Ramos (cell line): Measurements from ENCODE around the gene SRGAP1.
"Not testable (repeated sequence)": the region's sequence is repeated elsewhere in the genome, so short reads cannot be mapped to it uniquely, and the experiment has no call there.

Source experiments
- in situ Hi-C: fragments of 300-500 bp; cut with MboI; formaldehyde crosslinking; loops from one replicate; pipeline ENCODE4 v1.14.3; 2022; ENCODE audit warnings: low sequenced_read_pairs; ENCODE audit not compliant: unreplicated experiment

SRGAP1 gene

DNA sequence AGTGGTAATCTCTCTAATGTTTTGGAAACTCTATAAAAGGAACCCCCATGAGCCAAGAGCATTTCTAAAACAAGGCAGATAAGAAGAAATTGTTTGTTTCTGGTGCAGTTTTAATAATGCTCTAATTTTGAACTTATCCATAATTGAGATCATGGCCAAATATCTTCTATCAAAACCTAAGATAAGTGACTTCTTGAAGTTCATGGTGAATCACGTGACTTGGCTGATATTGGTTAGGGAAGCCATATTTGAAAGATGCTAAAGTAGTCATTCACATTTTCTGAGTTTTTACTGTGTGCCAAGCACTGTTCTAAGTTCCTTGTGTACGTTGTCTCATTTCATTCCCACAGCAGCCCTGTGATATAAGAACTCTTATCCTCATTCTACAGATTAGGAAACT is 219.7 kb downstream of the SRGAP1 start:
- in situ Hi-C loops = no loop called here

DNA sequence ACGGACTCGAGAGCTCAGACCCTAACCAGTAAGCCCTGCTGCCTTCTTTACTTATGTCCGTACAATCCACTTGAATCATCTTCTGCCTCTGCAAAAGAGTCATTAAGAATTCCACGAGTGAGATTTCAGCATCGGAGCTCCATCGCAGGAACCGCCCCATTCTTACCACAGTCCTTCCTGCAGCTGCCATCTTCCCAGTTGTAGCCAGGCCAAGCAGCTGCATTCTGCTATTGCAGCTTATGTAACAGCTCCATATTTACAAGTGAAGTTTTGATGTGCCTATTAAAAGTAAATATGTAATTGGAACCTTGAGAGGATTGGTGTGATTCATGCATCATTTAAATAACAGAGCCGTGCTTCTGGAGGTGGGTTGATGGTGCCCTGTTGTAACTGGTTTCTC is 220.2 kb downstream of the SRGAP1 start:
- in situ Hi-C loops = no loop called here

DNA sequence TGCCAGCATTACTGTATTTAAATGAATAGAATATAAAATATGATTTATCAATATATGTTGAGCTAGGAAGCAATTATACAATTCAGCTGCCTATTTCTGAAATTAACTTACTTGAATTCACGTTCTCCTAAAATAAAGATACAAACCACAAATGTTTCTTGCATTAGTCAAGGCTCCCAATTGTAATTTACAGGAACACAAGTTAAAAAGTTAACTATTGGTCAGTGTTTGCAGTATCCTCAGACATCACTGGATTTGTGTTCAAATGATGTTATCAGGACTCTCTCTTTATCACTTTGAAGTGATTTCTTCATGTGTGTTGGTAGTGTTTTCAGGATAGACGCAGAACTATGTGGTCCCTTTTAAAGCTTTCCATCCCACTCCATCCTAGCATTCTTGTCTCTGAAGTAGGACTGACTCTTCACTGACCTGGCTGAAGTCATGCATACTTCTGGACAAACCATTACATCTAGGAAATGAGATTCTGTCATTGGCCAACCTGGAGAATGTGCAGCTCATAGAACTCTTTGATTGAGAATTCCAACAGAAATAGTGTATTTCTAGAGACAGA is 221.5 kb downstream of the SRGAP1 start:
- in situ Hi-C loops = no loop called here

DNA sequence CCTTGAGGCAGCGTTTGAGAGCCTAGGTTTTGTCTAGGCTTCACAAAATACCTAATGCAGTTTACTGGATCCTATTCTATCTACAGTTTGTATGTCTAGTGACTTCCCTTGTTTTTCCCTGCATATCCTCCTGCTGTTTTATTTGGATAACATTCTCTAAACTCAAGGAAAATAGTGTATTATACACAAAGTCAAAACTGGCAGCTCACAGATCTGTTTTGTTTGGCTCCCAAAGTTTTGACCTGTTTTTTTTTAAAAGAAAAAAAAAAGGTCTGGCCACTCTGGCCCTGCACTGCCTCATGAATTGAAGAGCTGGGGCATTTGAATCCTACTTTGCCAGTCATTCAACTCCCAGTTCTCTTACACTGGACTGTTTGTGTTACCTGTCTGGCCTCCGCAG is 222.3 kb downstream of the SRGAP1 start:
- in situ Hi-C loops = no loop called here

DNA sequence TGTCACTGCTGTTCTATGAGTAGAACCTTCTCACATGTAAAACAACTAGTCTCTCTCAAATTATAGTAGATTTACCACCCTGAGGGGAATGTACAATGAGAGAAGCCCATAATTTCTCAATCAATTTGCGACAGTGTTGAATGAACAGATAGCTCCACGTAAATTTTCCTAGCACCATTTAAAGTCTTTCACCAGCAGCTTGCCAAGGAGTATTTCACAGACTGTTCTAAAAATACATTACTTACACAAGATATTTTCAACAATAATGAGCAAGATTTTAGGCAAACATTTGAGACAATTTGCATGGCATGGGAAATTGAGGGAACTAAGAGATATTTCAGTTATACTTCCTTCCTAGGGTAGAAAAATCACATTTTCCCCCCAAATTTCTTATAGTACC is 226.0 kb downstream of the SRGAP1 start:
- in situ Hi-C loops = no loop called here

DNA sequence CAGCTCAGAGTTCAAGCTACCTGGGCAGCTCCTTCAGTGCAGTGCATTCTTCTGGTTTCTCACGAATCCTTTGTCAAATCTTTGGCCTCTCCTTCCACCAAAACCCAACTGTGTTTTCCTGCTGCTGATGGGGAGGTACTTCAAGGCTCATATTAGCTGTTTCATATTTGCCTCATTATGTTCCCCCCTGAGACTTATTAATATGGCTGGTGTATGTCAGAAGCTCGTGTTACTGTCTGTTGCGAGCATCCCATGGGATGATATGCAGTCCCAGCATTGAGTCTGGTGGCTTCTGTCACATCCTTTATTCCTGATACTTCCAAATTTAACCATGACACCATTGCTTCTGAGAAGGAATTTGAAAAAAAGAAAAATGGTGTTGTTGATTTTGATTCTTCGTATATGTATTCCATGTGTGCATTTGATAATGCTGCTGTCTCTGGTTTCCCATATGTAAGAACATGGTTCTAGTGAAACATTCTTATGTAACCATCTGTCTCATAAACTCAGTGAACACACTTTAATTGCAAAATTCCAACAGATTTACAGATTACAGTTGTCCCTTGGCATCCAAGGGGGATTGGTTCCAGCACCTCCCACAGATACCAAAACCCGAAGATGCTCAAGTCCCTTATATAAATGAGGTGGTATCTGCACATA is 228.5 kb downstream of the SRGAP1 start:
- in situ Hi-C loops = no loop called here

DNA sequence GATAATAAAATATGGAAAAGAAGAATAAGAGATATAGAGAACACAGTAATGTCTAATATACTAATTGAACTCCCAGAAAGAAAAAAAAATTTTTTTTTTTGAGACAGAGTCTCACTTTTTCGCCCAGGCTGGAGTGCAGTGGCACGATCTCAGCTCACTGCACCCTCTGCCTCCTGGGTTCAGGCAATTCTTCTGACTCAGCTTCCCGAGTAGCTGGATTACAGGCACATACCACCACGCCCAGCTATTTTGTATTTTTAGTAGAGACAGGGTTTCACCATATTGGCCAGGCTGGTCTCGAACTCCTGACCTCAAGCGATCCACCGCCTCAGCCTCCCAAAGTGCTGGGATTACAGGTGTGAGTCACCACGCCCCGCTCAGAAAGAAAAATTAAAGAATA is 232.1 kb downstream of the SRGAP1 start:
- in situ Hi-C loops = not testable (repeated sequence)

DNA sequence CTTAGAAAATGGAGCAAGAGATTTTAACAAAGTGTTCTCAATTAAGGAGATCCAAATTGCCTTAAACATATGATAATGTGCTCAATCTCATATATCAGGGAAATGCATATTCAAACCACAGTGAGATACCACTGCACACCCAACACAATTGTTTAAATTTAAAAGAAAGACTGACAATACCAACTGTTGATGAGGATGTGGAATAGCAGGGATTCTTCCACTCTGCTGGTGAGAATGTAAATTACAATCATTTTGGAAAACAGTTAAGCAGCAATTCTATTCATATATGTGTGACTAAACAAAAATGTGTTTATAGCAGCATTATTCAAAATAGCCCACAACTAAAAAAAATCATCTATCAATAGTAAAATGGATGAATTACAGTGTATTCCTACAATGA is 233.4 kb downstream of the SRGAP1 start:
- in situ Hi-C loops = no loop called here

DNA sequence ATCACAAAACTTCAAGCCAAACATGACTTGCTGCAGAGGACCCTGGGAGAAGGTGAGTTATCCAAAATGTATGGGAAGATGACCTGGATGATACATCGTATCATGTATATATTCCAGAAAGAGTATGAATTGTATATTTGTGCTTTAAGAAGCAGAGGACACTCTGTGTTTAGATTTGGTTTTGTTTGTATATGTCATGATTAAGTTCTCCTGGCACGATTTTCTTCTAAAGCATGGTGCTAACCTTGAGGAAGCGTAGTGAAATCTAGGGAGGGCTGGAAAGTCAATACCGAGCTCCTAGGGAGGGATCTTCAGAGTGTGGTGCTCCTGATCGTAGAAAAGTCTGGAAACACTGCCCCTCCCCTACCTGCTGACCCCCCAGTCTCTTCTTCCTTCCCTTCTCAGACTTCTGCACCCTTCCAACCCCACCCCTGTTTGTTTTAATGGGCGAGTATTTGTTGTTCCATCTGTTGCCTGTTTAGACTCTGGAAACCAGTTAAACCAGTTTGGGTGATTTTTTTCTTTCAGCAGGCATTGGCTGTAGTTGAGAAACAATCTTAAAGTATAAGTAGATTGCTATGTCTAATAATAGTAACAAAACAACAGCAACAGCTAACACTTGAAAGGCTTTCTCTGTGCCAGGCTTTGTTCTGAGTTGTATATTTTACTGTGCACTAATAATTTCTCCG is 236.0 kb downstream of the SRGAP1 start:
- in situ Hi-C loops = no loop called here

DNA sequence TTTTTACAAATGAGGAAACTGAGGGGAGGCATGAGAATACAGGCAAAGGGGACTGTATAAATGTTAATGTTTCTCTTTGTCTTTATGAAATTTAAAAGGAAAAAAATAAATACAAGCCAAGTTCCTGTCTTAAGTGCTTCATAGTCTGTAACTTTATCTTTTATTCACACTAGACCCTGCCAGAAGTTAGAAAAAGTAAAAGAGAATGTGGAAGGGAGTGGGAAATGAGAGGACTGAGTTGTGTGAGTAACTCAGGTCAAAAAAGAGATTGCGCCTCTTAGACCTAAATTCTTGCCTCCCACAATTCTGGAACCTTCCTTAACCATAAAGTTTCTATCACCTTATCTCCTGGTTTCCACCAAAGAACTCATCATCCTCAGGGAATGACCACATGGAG is 236.5 kb downstream of the SRGAP1 start:
- in situ Hi-C loops = no loop called here

DNA sequence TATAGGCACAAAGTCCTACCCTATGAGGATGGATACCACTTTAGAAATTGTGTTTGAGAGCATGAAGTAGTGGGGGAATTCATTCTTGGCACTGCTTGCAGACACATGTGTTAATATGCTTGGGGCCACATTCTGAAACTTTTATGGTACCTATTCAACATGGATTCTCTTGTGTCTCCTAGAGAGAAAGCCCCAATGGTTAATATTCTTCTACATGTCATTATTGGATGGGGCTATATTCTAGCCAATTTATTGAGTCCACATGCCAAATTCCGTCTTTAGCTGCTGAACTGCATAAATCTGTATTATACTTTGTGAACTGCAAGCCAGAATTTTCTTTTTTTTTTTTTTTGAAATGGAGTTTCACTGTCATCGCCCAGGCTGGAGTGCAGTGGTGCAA is 237.6 kb downstream of the SRGAP1 start:
- in situ Hi-C loops = no loop called here

DNA sequence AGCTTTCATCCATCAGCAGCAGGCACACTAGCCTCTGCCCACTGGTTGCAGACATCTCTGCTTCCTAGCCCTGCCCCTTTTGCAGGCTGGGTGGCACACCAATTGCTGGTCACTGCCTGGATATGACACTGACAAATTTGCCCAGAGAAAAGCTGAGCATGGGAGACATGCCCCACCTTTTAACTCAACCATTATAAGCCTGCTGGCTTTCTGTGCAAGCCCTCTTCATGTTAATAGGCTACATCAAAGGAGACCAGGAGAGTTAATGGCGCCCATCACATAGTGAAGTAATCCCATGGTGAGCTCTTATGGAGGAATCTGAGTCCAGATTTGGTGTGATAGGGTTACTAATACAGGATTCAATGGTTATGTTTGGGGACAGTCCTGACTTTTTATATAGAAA is 238.4 kb downstream of the SRGAP1 start:
- in situ Hi-C loops = no loop called here

DNA sequence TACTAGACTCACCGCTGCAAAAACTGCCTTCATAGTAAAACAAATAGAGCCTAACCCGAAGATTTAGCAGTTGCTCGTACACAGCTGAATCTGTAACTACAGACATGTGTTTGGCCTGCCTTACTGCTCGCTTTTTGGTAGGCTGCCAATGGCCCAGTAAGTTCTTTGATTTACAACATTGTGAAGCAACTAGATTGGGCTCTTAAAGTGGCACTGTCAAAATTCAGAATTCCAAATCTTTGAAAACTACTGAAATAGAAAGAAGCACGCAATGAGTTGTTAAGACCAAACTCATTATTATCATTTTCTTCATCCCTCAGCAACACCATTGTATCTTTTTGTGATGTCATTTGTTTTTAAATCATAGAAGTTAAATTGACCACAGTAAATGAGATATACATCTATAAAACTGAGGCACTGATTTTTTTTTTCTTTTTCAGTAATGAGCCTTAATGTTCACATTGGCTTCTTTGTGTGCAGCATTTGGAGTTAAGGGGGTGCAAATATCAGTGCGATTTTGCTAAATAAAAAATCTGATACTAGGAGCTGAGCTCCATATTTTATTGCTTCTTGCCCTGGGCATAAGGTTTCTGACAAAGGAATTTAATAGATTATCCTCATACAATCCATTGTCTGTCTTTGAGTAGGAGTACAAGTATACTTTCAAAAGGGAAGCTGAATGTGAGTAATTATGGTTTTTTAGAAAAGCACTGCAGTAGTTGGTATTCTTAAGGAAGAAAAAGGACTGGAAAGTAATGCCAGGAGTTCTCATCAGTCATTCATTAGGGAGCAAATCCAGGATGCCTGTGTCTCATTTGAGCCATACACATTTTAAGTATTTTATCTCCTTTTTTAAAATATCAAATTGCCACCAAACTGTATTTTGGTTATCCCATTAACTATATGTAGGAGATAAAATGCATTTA is 239.0 kb downstream of the SRGAP1 start:
- in situ Hi-C loops = no loop called here

DNA sequence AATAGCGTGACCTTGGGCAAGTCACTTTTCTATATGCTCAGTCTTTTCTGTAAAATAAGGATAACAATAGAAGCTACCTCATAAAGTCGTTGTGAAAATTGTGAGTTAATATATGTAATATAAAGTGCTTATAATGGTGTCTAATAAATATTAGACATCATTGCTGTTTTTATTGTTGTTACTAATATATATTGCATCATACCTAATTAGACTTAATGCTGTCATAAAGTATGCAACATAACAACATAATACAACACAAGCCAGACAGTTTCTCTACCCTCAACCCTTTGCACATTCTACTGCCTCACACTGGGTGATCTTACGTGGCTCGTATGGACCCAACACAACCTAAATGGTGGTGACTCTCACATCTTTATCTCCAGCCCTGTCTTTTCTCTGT is 240.7 kb downstream of the SRGAP1 start:
- in situ Hi-C loops = no loop called here

DNA sequence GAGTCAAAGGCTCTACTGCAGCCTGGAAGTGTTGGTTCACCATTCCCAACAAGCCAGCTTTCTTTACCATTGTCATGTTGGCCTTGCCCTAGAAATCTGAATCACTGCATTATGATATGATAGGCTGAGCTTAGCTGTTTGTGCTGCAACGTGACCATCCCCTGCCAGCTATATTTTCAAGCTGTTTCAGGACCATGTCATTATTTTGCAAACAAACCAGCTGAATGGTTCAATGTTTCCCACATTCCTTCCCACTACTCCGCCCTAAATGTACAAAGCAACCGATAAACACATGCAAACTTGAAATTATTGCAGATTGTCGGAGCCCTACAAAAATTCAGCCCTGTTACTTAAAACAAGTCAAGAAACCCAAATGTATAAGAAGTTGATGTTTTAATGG is 241.5 kb downstream of the SRGAP1 start:
- in situ Hi-C loops = no loop called here

DNA sequence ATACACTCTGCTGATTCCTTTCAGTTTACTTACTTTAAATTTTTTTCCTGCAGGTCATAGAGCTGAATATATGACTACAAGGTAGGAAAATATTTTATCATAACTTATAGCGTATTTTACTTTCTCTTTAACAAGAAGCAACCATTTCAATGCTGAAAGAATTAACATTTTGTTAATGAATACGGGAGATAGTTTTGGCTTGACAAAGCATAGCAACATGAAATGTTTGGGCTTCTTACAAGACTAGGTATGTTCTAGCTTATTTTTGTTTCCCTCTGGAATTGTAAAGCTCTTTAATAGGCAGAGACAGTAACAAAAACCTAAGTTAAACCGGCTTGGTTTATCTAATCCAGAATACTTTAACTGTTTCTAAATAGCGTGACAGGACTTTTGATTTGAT is 242.4 kb downstream of the SRGAP1 start:
- in situ Hi-C loops = no loop called here

DNA sequence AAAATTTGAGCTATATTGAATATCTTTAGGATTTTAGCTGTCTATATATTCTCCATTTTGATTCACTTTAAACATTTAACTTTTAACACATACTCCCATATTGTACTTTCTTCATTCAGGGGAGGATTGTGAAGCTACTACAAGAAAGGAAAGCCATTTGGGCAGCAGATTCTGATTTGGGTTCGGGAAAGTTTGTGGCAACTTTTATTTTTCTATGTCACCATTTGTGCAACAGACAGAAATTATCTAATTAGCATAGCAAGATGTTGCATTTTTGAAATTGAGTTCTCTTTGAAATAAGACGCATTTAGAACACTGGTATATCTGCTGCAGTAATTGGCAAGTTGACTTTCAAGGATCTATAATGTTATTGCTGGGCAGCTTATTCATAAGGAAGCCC is 243.3 kb downstream of the SRGAP1 start:
- in situ Hi-C loops = no loop called here

DNA sequence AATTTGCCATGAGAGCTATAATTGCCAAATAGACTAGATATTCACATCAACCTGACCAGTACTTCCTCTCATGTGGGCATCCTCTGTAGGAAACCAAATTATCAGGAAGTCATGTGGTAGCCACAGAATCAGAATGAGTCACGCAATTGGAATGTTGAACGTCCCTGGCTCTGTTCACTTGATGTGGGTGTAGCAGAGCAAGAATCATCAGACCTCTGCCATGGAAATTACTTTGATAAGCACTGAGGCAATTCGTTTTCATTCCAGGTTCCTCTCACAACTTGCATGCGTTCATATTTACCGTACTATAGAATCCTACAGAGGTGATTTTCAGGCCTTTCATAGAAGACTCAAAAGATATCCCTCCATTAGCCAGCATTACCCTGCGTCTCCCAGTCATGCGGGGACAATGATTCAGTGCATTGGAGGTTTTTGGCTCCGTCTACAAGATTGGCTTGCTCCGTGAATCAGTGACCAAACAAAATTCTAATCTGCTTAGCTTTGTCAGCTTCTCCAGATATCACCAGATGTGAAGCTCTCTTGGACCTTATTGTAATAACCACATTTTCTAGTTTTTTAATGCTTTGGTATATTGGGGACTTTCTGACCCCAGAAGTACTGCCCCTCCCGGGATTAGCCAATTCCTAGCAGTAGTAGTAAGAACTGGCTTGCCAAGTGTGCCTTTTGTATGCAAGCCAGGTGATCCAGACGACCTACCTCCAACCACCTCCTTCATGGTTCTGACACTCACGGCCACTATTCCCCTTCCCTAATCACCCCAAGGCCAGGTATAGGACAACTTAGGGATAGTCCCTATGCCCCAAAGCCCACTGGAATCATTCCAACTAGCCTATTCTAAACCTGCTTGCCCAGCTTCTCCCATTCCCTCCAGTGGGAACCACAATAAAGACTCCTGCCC is 244.2 kb downstream of the SRGAP1 start:
- in situ Hi-C loops = no loop called here

DNA sequence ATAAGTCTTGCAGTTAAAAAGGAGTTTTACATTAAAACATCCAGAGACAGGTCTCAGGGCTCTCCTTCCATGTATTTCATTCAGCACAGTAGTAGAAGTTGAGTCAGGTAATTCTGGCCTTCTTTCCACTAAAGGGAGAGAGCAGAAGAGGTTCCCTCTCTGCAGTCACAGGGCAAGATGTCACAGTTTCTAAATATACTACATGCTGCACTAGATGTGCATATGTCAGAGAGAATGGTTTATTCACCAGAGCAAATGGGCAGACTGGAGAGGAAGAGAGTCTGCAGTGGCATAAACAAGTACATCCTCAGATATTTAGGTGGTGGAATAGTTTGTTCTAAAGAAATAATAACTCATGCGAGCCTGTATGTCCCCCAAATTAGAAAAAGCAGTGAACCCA is 245.5 kb downstream of the SRGAP1 start:
- in situ Hi-C loops = no loop called here

DNA sequence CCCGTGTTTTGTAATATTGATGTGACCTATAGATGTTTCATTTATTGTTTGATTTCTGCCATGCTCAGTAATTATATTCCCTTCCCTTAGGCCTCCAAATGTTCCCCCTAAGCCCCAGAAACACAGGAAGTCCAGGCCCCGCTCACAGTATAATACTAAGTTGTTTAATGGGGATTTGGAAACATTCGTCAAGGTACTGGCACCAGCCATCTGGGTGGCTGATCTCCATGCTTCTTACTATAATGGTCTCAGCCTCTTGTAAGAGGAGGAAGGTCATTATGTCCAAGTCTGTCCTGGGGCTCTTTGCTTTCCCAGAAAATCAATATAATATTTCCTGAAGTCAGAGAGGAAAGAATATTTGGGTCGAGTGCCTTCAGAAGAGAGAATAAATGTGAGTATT is 246.7 kb downstream of the SRGAP1 start:
- in situ Hi-C loops = no loop called here
